Stimulated activated CD4-positive, alpha-beta T cell treated with anti-CD3 and anti-CD28 coated beads, Interleukin-1b, Interleukin-23, amount 100 ng/mL, for 1 hour (primary cell): ENCODE results near the gene PYGO2.

Experiments used
- DNase-seq, 2 donors: peaks; one replicate each; pipeline ENCODE4 v3.0.0-alpha.2; 2020; ENCODE audit warnings: low read depth in 2 of 2

Gene PYGO2, protein sequence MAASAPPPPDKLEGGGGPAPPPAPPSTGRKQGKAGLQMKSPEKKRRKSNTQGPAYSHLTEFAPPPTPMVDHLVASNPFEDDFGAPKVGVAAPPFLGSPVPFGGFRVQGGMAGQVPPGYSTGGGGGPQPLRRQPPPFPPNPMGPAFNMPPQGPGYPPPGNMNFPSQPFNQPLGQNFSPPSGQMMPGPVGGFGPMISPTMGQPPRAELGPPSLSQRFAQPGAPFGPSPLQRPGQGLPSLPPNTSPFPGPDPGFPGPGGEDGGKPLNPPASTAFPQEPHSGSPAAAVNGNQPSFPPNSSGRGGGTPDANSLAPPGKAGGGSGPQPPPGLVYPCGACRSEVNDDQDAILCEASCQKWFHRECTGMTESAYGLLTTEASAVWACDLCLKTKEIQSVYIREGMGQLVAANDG

DNA sequence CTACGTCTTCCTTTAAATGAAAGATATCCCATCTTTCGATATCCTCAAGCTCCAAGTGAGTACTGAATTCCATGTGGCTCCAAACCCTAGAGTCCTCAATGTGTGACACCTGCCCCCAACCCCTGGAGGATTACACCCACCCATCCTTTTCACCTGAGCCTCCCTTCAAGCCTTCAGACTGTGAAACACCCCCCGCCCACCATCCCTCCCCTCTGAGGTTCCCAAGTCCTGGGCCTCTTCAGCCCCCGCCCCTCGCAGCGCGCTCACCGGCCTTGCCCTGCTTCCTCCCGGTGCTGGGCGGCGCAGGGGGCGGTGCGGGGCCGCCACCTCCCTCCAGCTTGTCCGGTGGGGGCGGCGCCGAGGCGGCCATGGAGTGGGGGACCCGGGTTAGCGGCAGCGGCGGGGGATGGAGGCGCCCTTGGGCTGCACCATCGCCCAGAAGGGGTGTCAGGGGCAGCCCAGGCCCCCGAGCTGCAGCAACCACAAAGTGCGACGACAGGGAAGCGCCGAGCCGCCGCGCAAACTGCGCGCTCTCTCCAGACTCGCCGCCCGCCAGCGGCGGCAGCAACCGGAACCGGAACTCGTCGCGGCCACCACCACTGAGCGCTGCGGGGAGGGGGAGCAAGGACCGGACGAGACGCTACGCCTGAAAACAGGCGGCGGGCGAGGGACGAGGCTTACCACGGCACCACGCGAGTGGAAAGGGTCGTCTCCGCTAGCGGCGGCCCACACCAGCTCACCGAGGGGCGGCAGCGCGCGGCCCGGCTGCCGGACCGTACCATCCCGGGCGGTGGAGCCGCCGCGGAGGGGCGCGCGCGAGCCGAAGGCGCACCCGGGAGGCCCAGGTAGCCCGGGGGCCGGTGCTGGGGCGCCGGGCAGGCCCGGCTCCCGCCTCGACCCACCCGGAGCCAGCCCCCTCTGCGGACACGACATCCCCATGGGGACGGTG, at the start of gene PYGO2:
Gene PYGO2 (minus strand): TSS at position 576 of the 949 bp plus-strand sequence. CDS start 206 bp downstream, at position 370.
- peak; percentile 35 to 59 for DNase-seq

GRCh38 chr1:155011004-155011416, 49.4 kb upstream of the PYGO2 start:
- DNase-seq, result no peak

DNA sequence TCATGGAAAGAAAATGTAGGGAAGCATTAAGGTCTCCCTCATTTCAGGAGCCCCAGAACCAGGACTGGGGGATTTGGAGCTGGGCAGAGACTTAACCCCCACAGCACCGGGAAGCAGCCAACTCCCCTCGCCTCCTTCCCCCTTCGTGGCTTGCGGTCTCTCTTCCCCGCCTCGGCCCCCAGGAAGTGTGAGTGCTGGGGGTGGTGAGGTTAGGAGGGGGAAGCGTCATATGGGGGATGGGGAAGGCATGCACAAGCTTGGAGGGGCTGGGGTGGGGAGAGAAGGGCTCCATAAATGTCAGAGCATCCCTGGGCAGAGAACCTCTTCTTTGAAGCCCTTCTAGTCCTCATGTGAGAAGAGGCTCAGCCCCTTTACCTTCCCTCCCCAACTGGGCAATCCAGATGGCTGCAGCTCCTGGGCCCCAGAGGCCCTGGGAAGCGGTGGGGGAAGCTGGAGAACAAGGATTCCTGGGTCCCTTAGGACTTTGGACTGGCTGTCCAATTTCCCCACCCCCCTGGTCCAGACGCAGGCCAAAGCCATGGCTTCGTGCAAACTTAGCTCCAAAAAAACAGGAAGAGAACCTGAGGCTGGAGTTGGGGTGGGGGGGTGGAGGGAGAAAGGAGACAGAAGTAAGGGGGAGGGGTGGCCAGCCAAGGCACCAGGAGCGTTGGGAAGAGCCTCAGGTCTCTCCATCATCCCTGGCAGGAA, 48.8 kb upstream of the PYGO2 start:
- DNase-seq, result no peak

- DNase-seq, result no peak
Observed at GRCh38 chr1:155009742-155010141, 48.2 kb upstream of the PYGO2 start.

GRCh38 chr1:155009221-155009711, 47.7 kb upstream of the PYGO2 start:
- DNase-seq, result no peak

GRCh38 chr1:155008015-155008941, 46.7 kb upstream of the PYGO2 start:
- no peak for DNase-seq

- no peak for DNase-seq
Observed at GRCh38 chr1:155007251-155007828, 45.8 kb upstream of the PYGO2 start.

- no peak for DNase-seq
Observed at GRCh38 chr1:155006601-155007101, 45.1 kb upstream of the PYGO2 start.

DNA sequence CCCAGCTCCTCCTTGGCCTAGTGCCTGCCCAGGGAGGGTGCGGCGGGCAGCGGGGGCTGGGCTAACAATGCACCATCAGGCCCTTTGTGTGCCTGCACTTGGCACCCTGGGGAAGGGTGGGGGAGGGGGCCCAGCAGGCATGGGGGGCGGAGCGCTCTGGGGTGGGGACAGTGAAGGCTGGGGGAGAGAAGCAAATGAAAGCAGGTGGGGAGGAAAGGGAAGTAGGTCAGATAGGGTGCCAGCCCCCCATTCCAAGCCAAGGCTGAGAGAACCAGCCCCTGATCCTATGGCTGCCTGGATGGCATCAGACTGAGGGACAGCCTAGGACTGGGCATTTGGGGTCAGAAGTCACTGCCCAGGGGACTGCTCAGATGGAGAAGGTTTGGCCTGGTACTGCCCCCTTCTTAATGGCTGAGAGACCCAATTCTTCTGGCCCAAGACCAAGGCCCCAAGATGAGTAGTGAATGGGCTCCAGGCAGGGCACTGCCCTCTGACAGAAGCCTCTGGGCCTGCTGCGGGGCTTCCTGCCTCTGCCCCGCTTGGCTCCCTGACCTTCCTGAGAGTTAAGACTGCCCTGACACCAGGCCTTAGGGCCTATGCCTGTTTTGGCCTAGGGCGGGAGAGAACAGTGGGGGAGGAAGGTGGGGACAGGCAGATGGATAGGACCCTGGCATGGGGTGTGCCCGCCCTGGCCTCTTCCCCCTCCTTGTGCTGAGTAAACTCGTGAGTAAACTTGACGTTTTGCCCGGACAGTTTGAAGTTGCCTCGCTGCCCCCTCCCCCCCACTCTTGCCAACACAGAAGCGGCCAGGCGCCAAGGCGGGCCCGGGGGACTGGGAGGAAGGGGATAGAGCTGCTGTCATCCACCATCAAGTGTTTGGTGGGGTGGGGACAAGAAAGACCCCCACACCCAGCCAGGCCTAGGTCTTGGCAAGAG, 43.8 kb upstream of the PYGO2 start:
- no peak for DNase-seq

- DNase-seq, result no peak
Observed at GRCh38 chr1:155004352-155005075, 42.9 kb upstream of the PYGO2 start.

DNA sequence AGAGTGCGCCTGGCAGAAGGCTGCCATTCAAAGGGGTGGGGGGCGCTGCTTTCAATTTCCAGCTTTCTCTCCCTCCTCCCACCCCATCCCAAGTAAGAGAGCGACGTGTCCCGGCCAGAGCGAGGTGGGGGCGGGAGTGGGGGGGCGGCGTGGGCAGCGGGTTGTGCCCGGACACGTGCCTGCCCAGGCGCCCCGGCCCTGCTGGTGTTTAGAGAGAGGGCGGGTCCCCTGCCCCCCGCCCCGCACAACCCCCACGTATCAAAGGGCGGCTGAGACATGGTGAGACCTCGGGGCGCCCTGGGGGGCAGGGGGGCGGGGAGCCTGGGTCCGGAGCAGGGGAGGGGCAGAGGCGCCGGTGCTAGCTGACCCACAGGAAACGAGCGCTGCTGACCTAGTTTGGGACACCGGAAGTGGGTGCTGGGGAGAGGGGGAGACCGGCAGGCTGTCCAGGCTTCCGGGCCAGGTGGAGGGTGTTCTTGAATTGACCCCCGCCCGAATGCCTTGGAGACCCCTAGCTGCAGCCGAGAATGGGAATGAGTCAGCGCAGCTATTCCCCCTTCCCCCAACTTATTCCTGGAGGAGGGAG, 42.3 kb upstream of the PYGO2 start:
- DNase-seq, result no peak

GRCh38 chr1:155003227-155003765, 41.7 kb upstream of the PYGO2 start:
- DNase-seq, result no peak

GRCh38 chr1:155002464-155003226, 41.1 kb upstream of the PYGO2 start, which contains the start of gene ZBTB7B:
Gene ZBTB7B, plus strand, starts transcription at chr1:155002802. Its CDS starts 11,859 bp downstream, at chr1:155014661.
- DNase-seq, result no peak

DNA sequence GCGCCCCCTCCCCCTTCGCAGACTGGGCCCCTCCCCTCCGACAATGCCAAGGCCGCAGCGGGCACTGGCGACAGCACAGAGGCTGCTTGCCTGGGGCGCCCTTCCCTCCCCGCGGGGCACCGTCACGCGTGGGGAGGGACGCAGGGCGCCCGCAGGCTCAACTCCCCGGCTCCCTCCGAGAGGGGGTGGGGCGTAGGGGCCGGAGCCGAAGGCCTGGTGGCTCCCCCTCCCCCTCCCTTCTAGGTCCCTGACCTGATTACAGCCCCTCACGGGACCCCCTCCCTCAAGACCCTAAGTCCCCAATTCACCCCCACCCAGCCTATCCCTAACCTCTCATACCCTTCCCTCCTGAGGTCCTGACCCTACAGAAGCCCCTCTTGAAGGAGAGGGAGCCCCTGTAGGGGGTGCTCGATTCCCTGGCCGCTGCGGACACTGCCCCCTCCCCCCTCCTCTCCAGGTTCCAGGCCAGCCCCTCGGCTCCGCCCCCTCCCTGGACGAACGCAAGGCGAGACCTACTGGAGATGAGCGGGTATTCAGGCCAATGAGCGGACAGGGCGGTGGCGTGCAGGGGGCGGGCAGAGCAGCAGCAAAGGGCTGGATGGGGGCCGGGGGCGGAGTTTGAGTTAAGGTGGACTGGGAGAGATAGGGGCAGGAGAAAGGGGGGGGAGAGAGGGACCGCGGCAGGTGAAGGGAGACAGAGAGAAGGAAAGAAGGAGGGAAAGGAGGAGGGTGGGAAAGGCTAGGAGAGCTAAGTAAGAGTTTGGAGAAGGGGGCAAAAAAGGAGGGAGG, 40.3 kb upstream of the PYGO2 start:
- DNase-seq, result peak; percentile 96 to 97

GRCh38 chr1:155001425-155001674, 39.8 kb upstream of the PYGO2 start:
- no peak for DNase-seq
